Neutrophil (primary cell): Measurements from ENCODE around the gene DGAT2.
A peak's percentile ranks its signal among the peaks of the same experiment; 100 is the strongest.

Experiments
- H3K27ac ChIP-seq: fragments of 200-600 bp; sonication (generic); 2 replicates; pipeline ENCODE4 v1.5.1; 2016; ENCODE audit warnings: mild to moderate bottlenecking, moderate library complexity
- H3K27me3 ChIP-seq: fragments of 200-600 bp; sonication (generic); 2 replicates; pipeline ENCODE4 v1.6.0; 2016; ENCODE audit warnings: mild to moderate bottlenecking
- H3K36me3 ChIP-seq: fragments of 200-600 bp; sonication (generic); 2 replicates; pipeline ENCODE4 v1.5.1; 2017
- H3K4me1 ChIP-seq, 2 experiments: fragments of 200-600 bp in 1 of 2; sonication (generic) in 1 of 2; 1 replicate in 1 of 2; 2 replicates in 1 of 2; pipeline versions ENCODE4 v1.5.1 to v1.6.1; 2013 to 2016; ENCODE audit warnings: low read depth in 1 of 2, low read length in 1 of 2, mild to moderate bottlenecking in 1 of 2, moderate library complexity in 1 of 2; ENCODE audit not compliant: control insufficient read depth in 1 of 2, insufficient read depth in 1 of 2
- H3K4me3 ChIP-seq, 2 experiments: fragments of 200-600 bp in 1 of 2; sonication (generic) in 1 of 2; 1 replicate in 1 of 2; 2 replicates in 1 of 2; pipeline ENCODE4 v1.5.1; 2013 to 2016; ENCODE audit warnings: low read depth in 1 of 2, low read length in 1 of 2, mild to moderate bottlenecking in 1 of 2, moderate library complexity in 1 of 2
- H3K9me3 ChIP-seq: fragments of 200-600 bp; sonication (generic); 2 replicates; pipeline ENCODE4 v1.5.1; 2016
- TF ChIP-seq, protein P1 (sequence below): fragments of 200-600 bp; sonication (generic); IDR thresholded peaks from 2 replicates; pipeline ENCODE4 v1.5.1; 2016; ENCODE audit warnings: antibody characterized with exemption

DGAT2 gene

GRCh38 chr11:75850787-75851186 is 82.2 kb downstream of the DGAT2 start:
- TF ChIP-seq, protein P1, sequence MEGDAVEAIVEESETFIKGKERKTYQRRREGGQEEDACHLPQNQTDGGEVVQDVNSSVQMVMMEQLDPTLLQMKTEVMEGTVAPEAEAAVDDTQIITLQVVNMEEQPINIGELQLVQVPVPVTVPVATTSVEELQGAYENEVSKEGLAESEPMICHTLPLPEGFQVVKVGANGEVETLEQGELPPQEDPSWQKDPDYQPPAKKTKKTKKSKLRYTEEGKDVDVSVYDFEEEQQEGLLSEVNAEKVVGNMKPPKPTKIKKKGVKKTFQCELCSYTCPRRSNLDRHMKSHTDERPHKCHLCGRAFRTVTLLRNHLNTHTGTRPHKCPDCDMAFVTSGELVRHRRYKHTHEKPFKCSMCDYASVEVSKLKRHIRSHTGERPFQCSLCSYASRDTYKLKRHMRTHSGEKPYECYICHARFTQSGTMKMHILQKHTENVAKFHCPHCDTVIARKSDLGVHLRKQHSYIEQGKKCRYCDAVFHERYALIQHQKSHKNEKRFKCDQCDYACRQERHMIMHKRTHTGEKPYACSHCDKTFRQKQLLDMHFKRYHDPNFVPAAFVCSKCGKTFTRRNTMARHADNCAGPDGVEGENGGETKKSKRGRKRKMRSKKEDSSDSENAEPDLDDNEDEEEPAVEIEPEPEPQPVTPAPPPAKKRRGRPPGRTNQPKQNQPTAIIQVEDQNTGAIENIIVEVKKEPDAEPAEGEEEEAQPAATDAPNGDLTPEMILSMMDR: no peak
- H3K27ac ChIP-seq: peak overlapping the region; percentile 24
- H3K4me1 ChIP-seq: peaks cover 0 to 6% of the 10 kb centered on the region in 2 experiments
- peaks cover 17% of the 10 kb centered on the region for H3K36me3 ChIP-seq
- H3K27me3 ChIP-seq: no peaks in the 10 kb centered on the region
- H3K4me3 ChIP-seq: no peak overlapping the region
- H3K9me3 ChIP-seq: no peaks in the 10 kb centered on the region
